ENCODE measurements around the gene PGGHG.

Gene PGGHG

GRCh38 chr11:269146-269890 is 19.6 kb upstream of the PGGHG start:
- no peak for DNase-seq

GRCh38 chr11:270451-271318 is 18.2 kb upstream of the PGGHG start:
- no peak for DNase-seq

GRCh38 chr11:271319-271715 is 17.6 kb upstream of the PGGHG start:
- no peak for DNase-seq

GRCh38 chr11:272195-272930 is 16.6 kb upstream of the PGGHG start:
- DNase-seq: no peak

- no peak for DNase-seq
These were observed 16.1 kb upstream of the PGGHG start for GRCh38 chr11:272931-273198.

GRCh38 chr11:276219-276618 is 12.7 kb upstream of the PGGHG start:
- no peak for DNase-seq

- DNase-seq: no peak
These were observed 10.7 kb upstream of the PGGHG start, which contains the start of gene NLRP6 for GRCh38 chr11:278001-278951. Gene NLRP6, plus strand, starts transcription at chr11:278407. Its CDS starts 163 bp downstream, at chr11:278570.

GRCh38 chr11:279040-279965 is 9.6 kb upstream of the PGGHG start:
- no peak for DNase-seq

GRCh38 chr11:279966-280705 is 8.8 kb upstream of the PGGHG start:
- DNase-seq: no peak

- DNase-seq: no peak
These were observed 8.0 kb upstream of the PGGHG start for GRCh38 chr11:280706-281485.

GRCh38 chr11:281486-282161 is 7.3 kb upstream of the PGGHG start:
- DNase-seq: no peak

- DNase-seq: no peak
These were observed 6.8 kb upstream of the PGGHG start for GRCh38 chr11:282171-282570.

- DNase-seq: no peak
These were observed 6.1 kb upstream of the PGGHG start for GRCh38 chr11:282630-283360.

- DNase-seq: no peak
These were observed 5.4 kb upstream of the PGGHG start for GRCh38 chr11:283405-284104.

- no peak for DNase-seq
These were observed 4.6 kb upstream of the PGGHG start for GRCh38 chr11:284105-285020.

- no peak for DNase-seq
These were observed 3.7 kb upstream of the PGGHG start for GRCh38 chr11:285021-285893.
